ENCODE data around the gene RBMS1.

- TF ChIP-seq POLR2A (IDR thresholded peaks at IDR 0.05) (no peak), CTCF (IDR thresholded peaks at IDR 0.05) (no peak), EP300 (IDR thresholded peaks at IDR 0.05) (no peak)
Measured at GRCh38 chr2:160515120-160515519, 21.5 kb upstream of the RBMS1 start.

Data from tibial nerve (tissue), 4 donors.